ENCODE results near the gene PHLPP1.

PHLPP1 gene

DNA sequence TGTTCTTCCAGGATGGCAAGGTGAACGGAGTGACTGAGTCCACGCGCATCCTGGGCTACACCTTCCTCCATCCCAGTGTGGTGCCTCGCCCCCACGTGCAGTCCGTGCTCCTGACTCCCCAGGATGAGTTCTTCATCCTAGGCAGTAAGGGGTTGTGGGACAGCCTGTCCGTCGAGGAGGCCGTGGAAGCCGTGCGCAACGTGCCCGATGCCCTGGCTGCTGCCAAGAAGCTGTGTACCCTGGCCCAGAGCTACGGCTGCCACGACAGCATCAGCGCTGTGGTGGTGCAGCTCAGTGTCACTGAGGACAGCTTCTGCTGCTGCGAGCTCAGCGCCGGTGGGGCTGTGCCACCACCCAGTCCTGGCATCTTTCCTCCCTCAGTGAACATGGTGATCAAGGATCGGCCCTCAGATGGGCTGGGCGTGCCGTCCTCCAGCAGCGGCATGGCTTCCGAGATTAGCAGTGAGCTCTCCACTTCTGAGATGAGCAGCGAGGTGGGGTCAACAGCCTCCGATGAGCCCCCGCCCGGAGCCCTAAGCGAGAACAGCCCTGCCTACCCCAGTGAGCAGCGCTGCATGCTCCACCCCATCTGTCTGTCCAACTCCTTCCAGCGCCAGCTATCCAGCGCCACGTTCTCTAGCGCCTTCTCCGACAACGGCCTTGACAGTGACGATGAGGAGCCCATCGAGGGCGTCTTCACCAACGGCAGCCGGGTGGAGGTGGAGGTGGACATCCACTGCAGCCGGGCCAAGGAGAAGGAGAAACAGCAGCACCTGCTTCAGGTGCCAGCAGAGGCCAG lies 263.1 kb downstream of the PHLPP1 start:
- DNase-seq (ENCODE audit: low read depth, low spot score), result no peak

DNA sequence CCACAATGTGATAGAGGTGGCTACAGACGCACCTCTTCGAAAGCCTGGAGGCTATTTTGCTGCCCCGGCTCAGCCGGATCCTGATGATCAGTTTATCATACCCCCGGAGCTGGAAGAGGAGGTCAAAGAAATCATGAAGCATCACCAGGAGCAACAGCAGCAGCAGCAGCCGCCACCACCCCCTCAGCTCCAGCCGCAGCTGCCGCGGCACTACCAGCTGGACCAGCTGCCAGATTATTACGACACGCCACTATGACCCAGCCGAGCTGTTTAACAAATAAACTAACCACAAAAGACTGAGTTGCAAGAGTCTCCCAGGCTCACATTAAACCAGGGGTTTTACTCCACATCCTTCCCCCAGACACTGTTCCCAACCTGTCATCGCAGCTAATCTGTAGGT lies 263.8 kb downstream of the PHLPP1 start:
- DNase-seq (ENCODE audit: low read depth, low spot score), result peak; percentile 47

DNA sequence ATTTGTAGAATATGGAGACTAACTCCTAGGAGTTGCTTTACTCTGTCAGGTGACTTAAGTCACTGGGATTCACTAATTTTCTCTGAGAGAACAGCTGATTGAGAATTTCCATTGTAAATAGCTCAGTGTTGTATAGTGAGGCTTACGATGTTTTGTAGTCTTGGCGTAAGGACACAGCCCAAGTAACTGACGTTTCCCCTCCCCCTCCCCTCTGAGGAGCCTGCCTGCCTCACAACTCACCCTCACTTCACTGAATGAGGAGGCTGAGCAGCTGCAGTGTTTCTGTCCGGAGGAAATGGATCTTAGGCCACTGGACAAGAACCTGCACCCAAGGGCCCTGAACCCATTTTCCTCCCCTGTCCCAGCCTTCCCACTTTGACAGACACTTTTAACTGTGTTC lies 264.6 kb downstream of the PHLPP1 start:
- no peak for DNase-seq (ENCODE audit: low read depth, low spot score)

DNA sequence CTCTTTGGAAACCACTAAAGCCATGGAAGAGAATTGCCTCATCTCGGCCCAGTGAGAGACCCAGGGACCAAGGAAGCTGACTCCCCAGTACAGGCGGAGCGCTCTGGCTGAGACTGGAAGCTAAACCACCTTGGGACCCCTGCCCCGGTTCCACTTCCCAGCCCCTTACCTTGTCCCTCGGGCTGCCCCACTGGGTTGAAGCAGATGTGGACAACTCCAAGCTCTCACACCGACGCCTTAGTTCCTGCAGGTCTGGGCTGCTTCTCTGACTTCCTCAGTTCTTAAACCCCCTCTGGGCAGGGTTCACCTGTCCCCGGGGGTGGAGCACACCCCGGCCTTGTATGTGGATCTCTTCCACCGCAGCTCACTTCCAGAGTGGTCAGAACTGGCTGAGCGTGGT lies 266.2 kb downstream of the PHLPP1 start:
- DNase-seq (ENCODE audit: low read depth, low spot score), result no peak

DNA sequence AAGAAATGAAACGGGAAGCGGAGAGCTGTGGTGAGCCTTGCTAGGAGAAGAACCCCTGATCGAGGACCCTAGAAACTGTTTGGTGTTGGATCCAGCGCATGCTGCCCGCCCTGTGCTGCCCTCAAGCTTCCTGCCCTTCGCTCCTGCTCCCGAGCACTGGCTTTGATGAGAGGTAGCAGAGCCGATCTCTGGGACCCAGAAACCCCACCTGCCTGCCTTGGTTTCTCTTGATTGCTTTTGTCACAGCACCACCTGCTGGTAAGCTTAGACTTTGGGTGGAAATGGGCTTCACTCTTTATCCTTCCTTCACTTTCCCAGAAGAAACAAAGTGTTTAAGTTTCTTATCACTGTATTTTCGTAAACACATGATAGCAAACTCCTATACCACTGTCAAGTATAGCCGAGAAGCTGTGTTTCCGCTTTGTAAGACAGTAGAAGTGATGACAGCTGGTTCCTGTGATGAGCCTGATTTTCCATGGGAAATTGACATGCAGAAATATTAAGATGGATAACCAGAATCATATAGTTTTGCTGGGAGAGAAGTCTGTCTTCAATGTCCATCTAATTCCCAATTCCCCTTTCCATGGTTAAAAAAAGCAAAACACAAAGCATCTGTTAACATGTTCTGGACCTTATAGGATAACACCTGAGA lies 267.4 kb downstream of the PHLPP1 start:
- no peak for DNase-seq (ENCODE audit: low read depth, low spot score)

DNA sequence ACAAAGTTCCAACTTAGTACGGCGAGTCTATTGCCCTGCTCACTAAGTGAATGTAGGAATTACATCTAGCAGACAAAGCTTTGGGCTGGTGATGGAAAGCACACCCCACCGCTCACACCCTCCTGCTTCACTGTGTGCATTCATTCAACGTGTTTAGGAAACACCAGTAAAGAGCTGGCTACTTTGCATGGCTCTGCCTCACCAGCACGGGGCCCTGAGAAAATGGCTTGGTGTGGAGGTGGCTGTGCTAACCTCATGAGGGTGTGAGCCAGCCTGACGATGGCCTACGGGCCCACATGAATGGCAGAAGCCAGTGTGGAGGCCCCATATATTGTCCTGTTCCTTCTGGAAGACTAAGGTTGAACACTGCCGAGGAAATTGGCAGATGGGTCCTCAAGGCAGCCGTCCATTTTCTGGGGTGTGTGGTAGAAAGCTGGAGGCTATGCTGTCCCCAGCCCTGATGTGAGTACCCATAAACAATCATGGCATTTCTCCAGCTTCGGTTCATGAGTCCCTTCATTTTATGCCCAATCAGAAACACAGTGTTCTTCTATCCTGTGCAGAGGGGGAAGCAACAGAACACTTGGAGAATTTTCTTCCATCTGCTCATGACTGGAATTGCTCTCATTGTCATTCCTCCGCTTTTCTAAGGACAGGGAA lies 269.4 kb downstream of the PHLPP1 start:
- DNase-seq (ENCODE audit: low read depth, low spot score), result no peak

DNA sequence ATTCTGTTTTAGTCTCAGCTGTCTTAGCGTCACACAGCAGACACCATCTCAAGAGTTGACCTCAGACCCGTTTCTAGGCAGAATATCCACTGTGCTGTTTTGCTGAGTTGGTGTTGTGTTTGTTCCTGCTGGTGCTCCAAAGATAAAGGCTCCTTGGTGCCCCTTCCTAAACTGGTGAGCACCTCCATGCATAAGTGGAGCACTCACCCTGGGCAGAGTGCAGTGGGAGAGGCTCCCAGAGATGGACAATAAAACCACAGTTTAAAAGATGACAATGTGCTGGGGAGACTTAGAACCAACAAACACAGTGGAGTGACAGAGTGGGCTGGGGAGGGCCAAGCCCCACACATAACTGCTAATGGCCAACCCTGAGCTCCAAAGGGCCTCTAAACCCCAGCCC lies 271.1 kb downstream of the PHLPP1 start:
- DNase-seq (ENCODE audit: low read depth, low spot score), result no peak

DNA sequence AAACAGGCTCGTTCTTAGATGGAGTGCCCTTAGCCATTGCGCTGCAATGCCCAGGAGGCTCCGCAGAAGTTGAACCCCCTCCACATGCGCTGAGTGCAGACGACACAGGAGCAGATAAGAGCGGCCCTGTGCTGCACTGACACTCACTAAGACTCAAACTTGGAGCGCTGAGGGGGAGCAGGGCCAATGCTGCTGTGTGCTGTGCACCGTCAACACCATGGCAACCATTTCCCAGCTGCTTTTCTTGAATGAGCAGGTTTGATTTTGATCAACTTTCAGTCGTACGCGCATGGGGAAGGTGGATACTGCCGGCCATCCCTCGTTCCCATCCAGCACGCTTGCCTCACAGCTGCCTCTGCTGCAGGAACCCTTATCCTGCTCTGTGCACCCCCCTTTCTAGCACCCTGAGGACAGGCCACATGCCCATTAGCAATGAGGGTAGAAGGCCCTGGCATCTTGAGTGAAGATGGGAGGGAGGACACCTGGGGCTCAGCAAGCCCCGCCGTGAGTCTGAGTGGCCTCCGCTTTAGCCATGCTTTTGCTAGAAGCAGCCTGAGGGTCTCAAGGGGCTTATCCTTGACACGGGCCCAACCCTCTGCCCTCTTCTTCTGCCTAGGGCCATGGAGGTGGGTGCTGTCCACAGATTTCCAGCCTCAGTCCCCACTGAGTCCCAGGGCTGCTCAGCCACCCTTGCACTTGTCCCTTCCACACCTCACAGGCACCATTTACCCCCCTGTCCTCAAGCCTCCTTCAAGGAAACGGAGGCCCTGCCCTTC lies 271.9 kb downstream of the PHLPP1 start:
- no peak for DNase-seq (ENCODE audit: low read depth, low spot score)

DNA sequence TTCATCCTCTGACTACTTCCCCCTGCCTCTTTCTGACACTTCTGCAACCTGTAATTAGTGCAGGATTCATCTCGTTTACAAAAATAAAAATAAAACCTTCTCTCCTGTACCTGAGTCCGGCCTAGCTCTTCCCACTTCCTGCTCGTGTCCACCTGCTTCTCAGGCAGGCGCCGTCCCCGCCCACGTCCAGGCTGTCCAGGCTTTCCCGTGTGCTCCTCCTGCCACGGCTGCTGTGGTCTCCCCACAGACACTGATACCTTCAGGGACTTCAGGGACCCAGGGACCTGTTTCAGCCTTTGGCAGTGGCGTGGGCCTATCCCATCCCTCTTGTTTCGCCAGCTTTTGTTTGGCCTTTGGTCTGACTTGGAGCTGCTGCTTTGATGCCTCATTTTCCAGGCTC lies 272.5 kb downstream of the PHLPP1 start:
- DNase-seq (ENCODE audit: low read depth, low spot score), result no peak

DNA sequence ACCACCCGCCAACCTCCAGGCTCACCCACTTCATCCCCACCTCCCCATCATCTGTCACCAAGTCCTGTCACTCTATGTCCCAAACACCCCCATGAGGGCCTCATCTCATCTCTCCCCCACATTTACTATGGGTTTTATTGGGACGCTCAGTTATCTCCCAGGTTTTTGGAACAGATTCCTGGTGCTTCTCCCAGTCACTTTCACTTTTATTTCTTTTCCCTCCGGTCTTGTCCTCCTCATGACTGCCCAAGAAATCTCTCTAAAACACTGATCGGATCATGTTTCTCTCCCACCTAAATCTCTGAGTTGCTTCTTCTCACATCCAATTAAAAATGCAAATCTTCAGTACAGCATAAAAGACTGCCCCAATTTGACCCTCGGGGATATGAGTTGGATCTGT lies 273.1 kb downstream of the PHLPP1 start:
- no peak for DNase-seq (ENCODE audit: low read depth, low spot score)

DNA sequence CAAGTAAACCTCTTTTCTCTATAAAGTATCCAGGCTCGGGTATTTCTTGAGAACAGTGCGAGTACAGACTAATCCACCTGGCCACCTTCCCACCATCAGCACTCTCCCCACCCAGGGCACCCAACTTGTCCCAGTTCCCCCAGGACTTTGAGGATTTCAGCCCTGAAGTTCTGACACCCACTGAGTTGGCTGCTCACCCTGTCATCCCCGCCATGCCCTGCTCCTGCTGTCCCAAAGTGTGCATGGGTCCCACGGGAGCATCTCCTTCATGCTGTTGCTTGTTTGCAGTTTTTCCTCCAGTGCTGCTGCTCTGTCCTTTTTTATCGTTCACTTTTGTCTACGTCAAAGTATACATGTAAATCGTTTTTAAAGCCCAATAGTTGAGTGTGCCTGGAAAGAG lies 273.9 kb downstream of the PHLPP1 start:
- DNase-seq (ENCODE audit: low read depth, low spot score), result no peak

DNA sequence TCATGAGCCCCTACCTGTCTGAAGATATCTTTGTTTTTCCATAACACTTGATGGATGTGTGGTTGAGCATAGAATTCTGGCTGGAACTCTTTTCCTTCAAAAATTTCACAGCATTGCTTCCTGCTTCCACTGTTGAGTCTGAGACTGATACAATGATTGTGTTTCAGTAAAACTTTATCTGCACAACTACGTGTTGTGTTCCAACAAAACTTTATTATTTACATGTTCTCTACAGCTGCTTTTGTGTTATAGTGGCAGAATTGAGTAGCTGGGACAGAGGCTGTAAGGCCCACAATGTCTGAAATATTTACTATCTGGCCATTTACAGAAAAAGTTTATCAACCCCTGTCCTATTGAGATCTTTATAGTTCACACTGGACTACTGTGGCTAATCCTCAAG lies 275.3 kb downstream of the PHLPP1 start:
- DNase-seq (ENCODE audit: low read depth, low spot score), result no peak

DNA sequence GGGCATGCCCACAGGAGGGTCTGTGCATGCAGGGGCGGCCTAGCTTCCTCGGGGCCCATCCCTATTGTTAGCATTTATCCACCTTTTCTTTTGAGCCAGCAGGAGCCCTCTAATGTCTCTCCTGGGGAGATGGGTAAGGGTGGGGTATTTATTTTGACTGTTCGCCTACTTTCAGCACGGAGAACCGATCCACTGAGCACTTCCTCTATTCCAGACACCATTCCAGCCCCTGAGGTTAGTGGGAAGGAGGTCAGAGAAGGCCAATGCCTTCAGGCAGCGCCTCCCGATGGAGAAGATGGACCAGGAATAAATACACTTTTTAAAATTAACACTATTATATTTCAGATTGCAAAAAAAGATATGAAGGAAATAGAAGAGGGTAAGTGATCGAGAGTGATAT lies 276.0 kb downstream of the PHLPP1 start:
- DNase-seq (ENCODE audit: low read depth, low spot score), result no peak

DNA sequence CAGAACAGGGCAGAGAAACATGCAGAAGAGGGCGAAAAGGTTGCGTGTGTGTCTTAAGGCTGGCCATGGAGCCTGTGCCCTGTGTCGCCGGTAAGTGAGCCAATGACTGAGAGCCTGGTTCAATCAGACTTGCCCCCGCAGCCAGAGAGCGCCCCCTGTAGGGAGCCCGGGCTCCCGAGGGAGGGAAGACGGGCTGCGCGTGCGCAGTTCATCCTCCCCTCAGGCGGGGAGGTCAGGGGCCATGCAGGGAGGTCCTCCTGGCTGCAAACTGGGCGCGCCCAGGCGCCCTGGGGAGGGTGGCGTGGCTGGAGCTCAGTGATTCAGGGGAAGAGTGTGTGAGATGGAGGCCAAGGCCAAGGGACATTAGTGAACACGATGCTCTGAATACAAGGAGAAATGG lies 276.6 kb downstream of the PHLPP1 start:
- DNase-seq (ENCODE audit: low read depth, low spot score), result no peak

DNA sequence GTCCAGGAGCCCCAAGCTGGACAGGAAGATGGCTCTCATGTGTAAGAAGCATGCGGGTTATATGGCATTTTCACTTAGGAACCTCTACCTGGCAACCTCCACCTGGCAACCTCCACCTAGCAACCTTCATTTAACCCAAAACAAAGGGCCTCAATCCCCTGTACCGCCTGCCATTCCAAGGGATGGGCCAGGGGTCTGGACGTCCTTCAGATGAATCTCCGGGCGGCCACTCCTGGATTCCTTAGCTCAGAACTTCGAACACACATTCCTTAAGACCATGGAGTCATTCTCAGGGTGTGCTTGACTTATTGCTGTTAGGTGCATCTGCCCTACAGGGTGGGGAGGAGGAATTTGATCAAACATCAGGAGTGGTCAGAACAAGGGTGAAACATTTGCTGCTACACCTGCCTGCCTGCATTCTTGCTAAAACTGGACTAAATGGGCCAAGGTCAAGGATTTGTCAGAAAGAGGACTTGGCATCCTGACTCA lies 277.6 kb downstream of the PHLPP1 start:
- no peak for DNase-seq (ENCODE audit: low read depth, low spot score)

DNA sequence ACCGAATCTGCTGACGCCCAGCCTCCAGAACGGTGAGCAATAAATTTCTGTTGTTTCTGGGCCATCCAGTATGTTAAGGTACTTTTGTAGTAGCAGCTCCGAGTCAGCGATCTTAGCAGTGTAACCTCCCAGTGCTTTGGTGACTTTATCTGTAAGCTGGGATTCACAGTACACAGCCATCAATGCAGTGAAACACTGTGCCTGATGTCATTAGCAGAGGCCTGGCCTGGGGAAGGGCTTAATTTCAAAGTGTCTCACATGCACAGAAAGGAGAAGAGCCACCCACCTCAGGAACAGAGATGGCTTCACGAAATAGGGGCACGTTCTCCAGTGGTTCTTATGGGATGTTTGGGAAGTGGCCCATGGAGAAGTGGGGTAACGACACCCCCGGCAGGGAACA lies 281.2 kb downstream of the PHLPP1 start:
- no peak for DNase-seq (ENCODE audit: low read depth, low spot score)

DNA sequence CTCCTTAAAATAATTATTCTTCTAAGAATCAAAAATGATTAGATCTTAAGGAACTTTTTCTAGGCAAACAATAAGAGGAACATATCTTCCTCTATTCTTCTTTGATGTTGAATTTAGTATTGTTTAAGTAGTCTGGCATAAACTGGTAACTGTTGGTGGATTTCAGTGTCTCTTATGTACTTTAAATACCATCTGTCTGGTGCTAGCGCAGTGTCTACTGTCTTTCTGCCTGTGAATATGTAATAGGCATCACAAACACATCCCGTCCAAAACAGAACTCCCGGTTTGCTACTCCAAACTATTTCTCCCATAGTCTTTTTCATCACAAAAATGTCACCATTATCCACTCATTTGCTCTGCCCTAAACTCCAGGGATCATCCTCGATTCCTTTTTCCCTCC lies 281.7 kb downstream of the PHLPP1 start:
- DNase-seq (ENCODE audit: low read depth, low spot score), result no peak

DNA sequence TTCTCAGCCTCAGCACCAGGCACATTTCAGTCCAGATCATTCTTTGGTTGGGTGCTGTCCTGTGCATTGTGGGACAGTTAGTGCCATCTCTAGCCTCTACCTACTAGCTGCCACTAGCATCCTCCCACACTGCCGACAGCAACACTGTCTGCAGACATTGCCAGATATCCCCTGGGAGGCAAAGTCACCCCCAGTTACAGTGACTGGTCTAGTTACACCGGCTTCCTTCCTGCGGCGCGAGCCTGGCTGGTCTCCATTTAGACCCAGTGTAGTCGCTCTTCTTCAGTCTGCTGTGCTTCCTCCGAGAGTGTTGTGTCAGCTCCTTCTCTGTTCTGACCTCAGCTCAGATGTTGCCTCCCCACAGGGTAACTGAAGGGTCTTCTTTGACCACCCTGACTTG lies 283.1 kb downstream of the PHLPP1 start:
- DNase-seq (ENCODE audit: low read depth, low spot score), result no peak

DNA sequence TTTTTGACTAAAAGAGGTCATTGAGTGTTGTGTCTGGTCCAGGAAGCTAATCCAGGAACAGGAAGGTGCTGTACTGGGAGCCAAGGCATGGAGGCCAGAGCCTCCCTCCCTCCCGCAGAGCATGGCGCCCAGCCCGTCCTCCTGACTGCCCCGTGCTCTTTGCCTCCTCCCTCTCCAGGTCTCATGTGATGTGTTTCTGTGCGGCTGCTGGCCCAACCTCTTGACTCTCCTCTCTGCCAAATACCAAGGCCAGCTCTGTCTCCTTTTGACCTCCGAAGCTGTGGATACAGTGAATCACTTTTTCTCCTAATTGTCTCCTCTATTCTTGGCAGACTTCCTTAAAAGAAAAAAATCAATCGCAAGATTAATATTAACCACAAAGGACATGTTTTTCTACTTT lies 284.1 kb downstream of the PHLPP1 start:
- DNase-seq (ENCODE audit: low read depth, low spot score), result no peak

DNA sequence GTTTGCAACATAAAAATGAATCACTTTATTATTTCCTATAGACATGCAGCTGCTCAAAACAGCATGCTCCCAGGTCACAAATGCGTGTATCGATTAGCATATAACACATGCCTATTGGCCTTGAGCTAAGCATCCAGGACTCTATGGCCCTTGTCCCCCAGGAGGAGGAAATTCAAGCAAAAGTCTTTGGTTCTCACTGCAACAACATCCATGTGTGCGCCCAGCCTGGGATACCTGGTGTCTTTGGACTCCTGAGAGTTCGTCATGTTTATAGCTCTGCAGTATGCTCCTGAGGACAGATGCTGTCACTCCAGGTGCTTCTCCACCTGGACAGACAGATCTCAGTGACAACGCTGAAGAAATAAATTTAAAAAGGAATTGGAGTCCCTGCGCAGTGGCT lies 284.6 kb downstream of the PHLPP1 start:
- DNase-seq (ENCODE audit: low read depth, low spot score), result no peak

DNA sequence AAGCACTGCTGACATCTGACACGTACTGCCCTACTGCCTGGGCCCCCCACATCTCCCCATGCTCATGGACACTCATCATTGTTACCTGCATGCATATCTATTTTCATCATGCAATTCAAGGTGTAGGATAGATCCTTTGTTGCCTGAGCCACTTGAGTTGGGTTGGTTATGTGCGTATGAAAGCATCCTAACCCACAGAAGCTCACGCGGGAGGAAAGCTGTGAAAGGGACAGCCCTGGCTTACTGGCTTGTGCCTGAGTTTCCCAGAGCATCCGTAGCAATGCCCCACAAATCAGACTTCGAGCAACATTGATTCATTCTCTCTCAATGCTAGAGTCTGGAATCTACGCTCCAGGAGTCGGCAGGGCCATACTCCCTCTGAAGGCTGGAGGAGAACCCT lies 285.5 kb downstream of the PHLPP1 start:
- DNase-seq (ENCODE audit: low read depth, low spot score), result no peak

DNA sequence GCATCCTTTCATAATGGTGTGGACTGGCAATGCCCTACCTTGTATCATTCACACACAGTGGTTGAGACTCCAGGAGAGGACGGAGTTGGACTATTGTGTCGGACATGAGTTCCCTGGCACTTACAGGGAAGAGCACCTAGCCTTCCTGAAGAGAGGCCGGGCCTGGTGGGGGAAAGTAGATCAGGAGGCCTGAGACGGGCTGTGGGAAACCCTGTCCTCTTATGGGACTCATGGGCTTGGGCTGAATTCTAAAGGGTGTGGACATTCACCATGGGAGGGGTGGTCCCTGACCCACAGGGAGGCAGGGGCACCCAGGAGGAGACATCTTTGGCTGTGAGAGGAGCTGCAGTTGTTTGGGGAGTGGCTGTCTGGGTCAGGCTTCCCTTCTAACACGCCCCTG lies 286.5 kb downstream of the PHLPP1 start:
- DNase-seq (ENCODE audit: low read depth, low spot score), result no peak
